HL-60 (cell line): ENCODE results near the gene PTCD1.

Source experiments
- CTCF ChIP-seq: IDR thresholded peaks from one replicate; pipeline ENCODE4 v1.5.1; 2011; ENCODE audit warnings: low read length, control low read depth, inconsistent platforms; ENCODE audit not compliant: insufficient read depth
- POLR2AphosphoS5 ChIP-seq: IDR thresholded peaks from 2 replicates; pipeline ENCODE4 v1.6.1; 2012; ENCODE audit warnings: low read depth

- TF ChIP-seq CTCF, result no peak
- TF ChIP-seq POLR2AphosphoS5, result no peak
Measured at GRCh38 chr7:99404235-99404976, 34.2 kb downstream of the PTCD1 start.
